Kidney (tissue), 14 donors: Measurements from ENCODE around the gene GPR35. TPM values are rescaled to one million over a fixed set of nuclear protein-coding genes. Genes with fewer than 3 reads are reported as not detected.

Experiments
- DNase-seq, 5 donors: peaks; one replicate each; pipeline ENCODE4 v3.0.0-alpha.2; 2013 to 2020
- FAIRE-seq: peaks from 2 replicates; lab custom pipeline; 2012; peaks lifted over from hg19 to GRCh38; lab: Jason Lieb, UNC
- H3K27ac ChIP-seq, 2 donors: one replicate each; pipeline ENCODE4 v1.7.0; 2013; ENCODE audit warnings: low read depth in 2 of 2, low read length in 2 of 2, inconsistent platforms in 1 of 2
- H3K27me3 ChIP-seq: one replicate; pipeline ENCODE4 v1.7.1; 2013; ENCODE audit warnings: low read length, inconsistent platforms; ENCODE audit not compliant: control insufficient read depth, insufficient read depth
- H3K36me3 ChIP-seq, 3 donors: one replicate each; pipeline versions ENCODE4 v1.7.0 to v1.7.1; 2013; ENCODE audit warnings: low read length in 3 of 3, control low read depth in 1 of 3, inconsistent platforms in 1 of 3; ENCODE audit not compliant: insufficient read depth in 3 of 3, control insufficient read depth in 2 of 3
- H3K4me1 ChIP-seq, 3 donors: one replicate each; pipeline versions ENCODE4 v1.7.0 to v1.7.1; 2013; ENCODE audit warnings: low read length in 3 of 3, inconsistent platforms in 1 of 3, low read depth in 1 of 3; ENCODE audit not compliant: control insufficient read depth in 2 of 3, insufficient read depth in 2 of 3
- H3K4me3 ChIP-seq, 3 donors: one replicate each; pipeline versions ENCODE4 v1.7.0 to v1.8.1; 2013; ENCODE audit warnings: low read length in 3 of 3, control low read depth in 1 of 3, inconsistent platforms in 1 of 3
- H3K9ac ChIP-seq, 3 donors: one replicate each; pipeline versions ENCODE4 v1.7.0 to v1.7.1; 2013; ENCODE audit warnings: low read length in 3 of 3, control low read depth in 1 of 3, inconsistent platforms in 1 of 3
- H3K9me3 ChIP-seq, 3 donors: one replicate each; pipeline versions ENCODE4 v1.7.0 to v1.7.1; 2013; ENCODE audit warnings: low read length in 3 of 3, control low read depth in 1 of 3, inconsistent platforms in 1 of 3; ENCODE audit not compliant: control insufficient read depth in 2 of 3, insufficient read depth in 1 of 3
- intact Hi-C: fragments of 100-400 bp; cut with DNase I; formaldehyde crosslinking; loops from one replicate; pipeline ENCODE4 v1.11.1; 2022
- polyA plus RNA-seq: library from polyadenylated mRNA; stranded (reverse); fragments of 350-450 nt; fragmentation: Illumina TruSeq; extraction: RNeasy Lipid Tissue Mini Kit (QIAGEN cat#74804); gene quantifications from one replicate; pipeline ENCODE4 v1.2.3, GENCODE V29; 2014; ENCODE audit warnings: low read depth, low replicate concordance; ENCODE audit not compliant: insufficient read depth
- total RNA-seq: library from RNA; stranded (reverse); fragmentation: NEBNext Ultra II Directional; extraction: Animal tissue kit (Norgen Biotek cat#: 25700); gene quantifications from one replicate; pipeline ENCODE4 v1.2.1, GENCODE V29; 2021
- TF ChIP-seq, protein P1 (sequence below): IDR thresholded peaks from 3 replicates; pipeline ENCODE4 v1.5.1; 2012; ENCODE audit warnings: mild to moderate bottlenecking, moderate library complexity, borderline replicate concordance; ENCODE audit not compliant: insufficient read depth; ENCODE audit errors: extremely low read depth
- donor health status: control.
- donor health status: control.
- donor health status: control.
- donor health status: control.
- donor health status: control.
- donor health status: DM: yes; HTN: yes; CAD: no.
- donor health status: Normal renal cell carcinoma (clear cell type).

GPR35 gene
- total and polyA plus RNA-seq, 2 donors from 2014 or later = 1.7 to 6.7 TPM

- no peaks in the 10 kb centered on the region for H3K27me3 ChIP-seq
- no peaks in the 10 kb centered on the region for H3K9me3 ChIP-seq
- TF ChIP-seq, protein P1, sequence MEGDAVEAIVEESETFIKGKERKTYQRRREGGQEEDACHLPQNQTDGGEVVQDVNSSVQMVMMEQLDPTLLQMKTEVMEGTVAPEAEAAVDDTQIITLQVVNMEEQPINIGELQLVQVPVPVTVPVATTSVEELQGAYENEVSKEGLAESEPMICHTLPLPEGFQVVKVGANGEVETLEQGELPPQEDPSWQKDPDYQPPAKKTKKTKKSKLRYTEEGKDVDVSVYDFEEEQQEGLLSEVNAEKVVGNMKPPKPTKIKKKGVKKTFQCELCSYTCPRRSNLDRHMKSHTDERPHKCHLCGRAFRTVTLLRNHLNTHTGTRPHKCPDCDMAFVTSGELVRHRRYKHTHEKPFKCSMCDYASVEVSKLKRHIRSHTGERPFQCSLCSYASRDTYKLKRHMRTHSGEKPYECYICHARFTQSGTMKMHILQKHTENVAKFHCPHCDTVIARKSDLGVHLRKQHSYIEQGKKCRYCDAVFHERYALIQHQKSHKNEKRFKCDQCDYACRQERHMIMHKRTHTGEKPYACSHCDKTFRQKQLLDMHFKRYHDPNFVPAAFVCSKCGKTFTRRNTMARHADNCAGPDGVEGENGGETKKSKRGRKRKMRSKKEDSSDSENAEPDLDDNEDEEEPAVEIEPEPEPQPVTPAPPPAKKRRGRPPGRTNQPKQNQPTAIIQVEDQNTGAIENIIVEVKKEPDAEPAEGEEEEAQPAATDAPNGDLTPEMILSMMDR = no peak
- peaks cover 0 to 4% (median 2%) of the 10 kb centered on the region in 3 donors for H3K4me1 ChIP-seq
- H3K4me3 ChIP-seq = no peak overlapping the region
- no peak overlapping the region for H3K27ac ChIP-seq
- FAIRE-seq (no peak), DNase-seq (peak in 1 of 5 donors; percentile 55)
- no peak overlapping the region for H3K9ac ChIP-seq
- H3K36me3 ChIP-seq = peaks cover 0 to 5% (median 3%) of the 10 kb centered on the region in 3 donors
- intact Hi-C loops = no loop called here
These were observed 24.8 kb upstream of the GPR35 start for GRCh38 chr2:240600451-240600961.

DNA sequence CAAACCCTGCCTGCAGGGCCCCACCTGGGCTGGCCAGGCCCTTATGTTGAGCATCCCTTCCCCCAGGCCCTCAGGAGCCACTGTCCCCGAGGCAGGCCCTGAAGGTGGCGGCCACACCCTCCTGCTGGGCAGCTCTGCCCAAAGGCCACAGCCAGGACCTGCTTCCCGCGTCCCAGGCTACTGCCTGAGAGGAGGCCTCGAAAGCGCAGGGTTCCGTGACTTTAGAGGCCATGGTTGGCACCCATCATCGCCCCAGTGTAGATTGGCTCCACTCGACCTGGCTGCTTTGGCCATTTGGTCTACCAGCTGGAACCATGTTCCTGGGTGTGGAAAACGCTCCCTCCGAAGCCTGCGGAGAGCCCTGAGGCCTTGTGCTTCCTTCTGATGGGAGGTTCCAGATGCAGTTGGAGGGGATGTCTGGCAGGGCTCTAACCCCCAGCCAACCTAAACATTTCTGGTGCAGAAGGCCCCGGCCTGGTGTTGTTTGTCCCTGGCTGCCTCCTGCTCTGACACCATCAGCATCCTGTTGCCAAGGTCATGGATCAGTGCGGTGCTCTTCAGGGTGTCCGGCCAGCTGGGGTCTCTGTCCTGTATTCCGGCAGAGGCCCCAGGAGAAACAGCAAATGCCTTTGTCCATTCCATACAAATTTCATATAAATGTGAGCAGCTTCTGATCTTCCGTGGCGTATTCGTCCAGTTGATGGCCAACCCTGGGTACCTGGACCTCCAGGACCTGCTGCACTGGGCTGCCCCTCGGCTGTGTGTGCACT, 24.0 kb upstream of the GPR35 start:
- DNase-seq (peak in 2 of 5 donors; percentile 28 to 71), FAIRE-seq (no peak)
- peaks cover 0 to 5% (median 0%) of the 10 kb centered on the region in 3 donors for H3K36me3 ChIP-seq
- intact Hi-C loops = no loop called here
- peaks cover 0 to 4% (median 2%) of the 10 kb centered on the region in 3 donors for H3K4me1 ChIP-seq
- no peaks in the 10 kb centered on the region for H3K9me3 ChIP-seq
- no peak overlapping the region for H3K4me3 ChIP-seq
- no peak overlapping the region for H3K9ac ChIP-seq
- TF ChIP-seq, protein P1 = no peak
- no peak overlapping the region for H3K27ac ChIP-seq
- no peaks in the 10 kb centered on the region for H3K27me3 ChIP-seq

- FAIRE-seq = no peak
- no peaks in the 10 kb centered on the region for H3K27me3 ChIP-seq
These were observed 23.5 kb upstream of the GPR35 start for GRCh38 chr2:240601831-240602160.

More at GRCh38 chr2:240601831-240602160, 23.5 kb upstream of the GPR35 start:
- intact Hi-C loops = no loop called here
- H3K9ac ChIP-seq = no peak overlapping the region
- H3K27ac ChIP-seq = no peak overlapping the region
- no peak overlapping the region for H3K4me3 ChIP-seq
- no peaks in the 10 kb centered on the region for H3K9me3 ChIP-seq
- DNase-seq = peak in 2 of 5 donors; percentile 28 to 72
- H3K36me3 ChIP-seq = peaks cover 0 to 5% (median 0%) of the 10 kb centered on the region in 3 donors
- TF ChIP-seq, protein P1 = no peak
- peaks cover 0 to 4% (median 2%) of the 10 kb centered on the region in 3 donors for H3K4me1 ChIP-seq
